22Rv1 (cell line): ENCODE measurements around the gene ATXN1L.

Experiments
- CTCF ChIP-seq: fragments of 450-650 bp; IDR thresholded peaks from 2 replicates; pipeline ENCODE4 v1.5.1; 2017; ENCODE audit warnings: mild to moderate bottlenecking
- ZFX ChIP-seq: fragments of 450-650 bp; IDR thresholded peaks from 2 replicates; pipeline ENCODE4 v1.6.1; 2017; ENCODE audit warnings: antibody characterized with exemption, borderline replicate concordance

DNA sequence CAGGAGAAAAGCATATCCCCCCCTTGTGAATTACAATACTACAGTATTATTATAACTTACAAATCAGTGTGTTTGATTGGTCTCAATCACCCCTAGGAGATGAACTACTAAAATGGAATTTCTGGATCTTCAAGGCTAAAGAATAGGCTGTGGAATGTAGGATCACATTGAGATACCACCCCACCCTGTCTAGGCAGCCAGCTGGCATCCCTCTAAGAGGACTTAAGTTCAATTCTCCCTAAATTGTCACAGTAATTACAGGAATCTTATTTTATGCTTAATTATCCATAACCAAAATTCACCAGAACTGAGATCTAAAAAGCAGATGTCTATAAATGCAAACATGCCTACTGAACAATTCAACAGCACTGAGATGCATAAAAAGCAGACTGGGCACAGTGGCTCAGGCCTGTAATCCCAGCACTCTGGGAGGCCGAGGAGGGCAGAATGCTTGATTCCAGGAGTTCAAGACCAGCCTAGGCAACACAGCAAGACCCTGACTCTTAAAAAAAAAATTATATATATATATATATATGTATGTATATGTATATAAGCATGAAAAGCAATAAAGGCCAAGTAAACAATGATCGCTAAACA, 49.2 kb upstream of the ATXN1L start:
- TF ChIP-seq CTCF (no peak), ZFX (no peak)
